Stimulated activated CD4-positive, alpha-beta T cell treated with anti-CD3 and anti-CD28 coated beads, Interleukin-4, amount 100 ng/mL, for 4 hours (primary cell): Measurements from ENCODE around the gene JMJD1C.
"Not testable (repeated sequence)": the region's sequence is repeated elsewhere in the genome, so short reads cannot be mapped to it uniquely, and the experiment has no call there.

Experiments
- DNase-seq, 2 experiments: peaks; one replicate each; pipeline ENCODE4 v3.0.0-alpha.2; 2020

The JMJD1C gene

DNA sequence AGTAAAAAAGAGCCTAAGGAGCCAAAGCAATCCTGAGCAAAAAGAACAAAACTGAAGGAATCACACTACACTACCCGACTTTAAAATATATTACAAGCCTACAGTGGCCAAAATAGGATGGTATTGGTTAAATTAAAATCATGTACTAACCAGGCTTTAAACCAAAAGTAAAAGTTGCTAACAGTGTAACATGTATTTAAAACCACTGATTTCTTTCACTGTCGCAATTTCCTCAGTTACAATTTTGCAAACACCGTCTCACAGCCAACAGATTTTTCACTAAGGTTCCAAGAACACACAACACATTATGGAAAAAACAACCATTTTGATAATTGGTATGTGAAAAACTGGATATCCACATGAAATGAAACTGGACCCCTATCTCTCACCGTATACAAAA is 74.0 kb downstream of the JMJD1C start:
- DNase-seq = no peak

GRCh38 chr10:63390521-63390920 is 75.3 kb downstream of the JMJD1C start:
- no peak for DNase-seq

- DNase-seq = no peak
Measured at GRCh38 chr10:63388421-63389031, 77.3 kb downstream of the JMJD1C start.

DNA sequence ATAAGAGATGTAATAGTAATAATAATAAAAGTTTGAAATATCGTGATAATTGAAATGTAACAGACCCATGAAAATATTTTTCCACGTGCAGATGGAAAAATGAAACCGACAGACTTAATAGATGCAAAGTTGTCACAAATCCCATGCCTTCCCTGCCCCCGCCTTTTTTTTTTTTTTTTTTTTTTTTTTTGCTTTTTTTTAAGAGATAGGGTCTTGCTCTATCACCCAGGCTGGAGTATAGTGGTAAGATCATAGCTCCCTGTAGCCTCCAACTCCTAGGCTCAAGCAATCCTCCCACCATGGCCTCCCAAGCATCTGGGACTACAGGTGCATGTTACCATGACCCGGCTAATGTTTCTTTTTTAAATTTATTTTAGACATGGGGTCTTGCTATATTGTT is 80.5 kb downstream of the JMJD1C start:
- DNase-seq = no peak

GRCh38 chr10:63384675-63385074 is 81.1 kb downstream of the JMJD1C start:
- DNase-seq = no peak

DNA sequence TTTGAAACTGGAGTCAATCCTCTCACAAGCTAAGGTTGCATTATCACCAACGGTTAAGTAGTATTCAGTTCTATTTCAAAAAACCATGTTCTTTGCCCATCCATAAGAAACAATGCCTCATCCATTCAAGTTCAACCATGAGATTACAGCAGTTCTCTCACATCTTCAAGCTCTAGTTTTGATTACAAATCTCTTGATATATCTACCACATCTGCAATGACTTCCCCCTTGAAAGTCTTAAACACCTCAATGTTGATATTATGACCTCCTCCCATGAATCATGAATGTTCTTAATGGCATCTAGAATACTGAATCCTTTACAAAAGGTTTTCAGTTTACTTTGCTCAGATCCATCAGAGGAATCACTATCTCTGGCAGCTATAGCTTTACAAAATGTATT is 81.8 kb downstream of the JMJD1C start:
- DNase-seq = no peak

DNA sequence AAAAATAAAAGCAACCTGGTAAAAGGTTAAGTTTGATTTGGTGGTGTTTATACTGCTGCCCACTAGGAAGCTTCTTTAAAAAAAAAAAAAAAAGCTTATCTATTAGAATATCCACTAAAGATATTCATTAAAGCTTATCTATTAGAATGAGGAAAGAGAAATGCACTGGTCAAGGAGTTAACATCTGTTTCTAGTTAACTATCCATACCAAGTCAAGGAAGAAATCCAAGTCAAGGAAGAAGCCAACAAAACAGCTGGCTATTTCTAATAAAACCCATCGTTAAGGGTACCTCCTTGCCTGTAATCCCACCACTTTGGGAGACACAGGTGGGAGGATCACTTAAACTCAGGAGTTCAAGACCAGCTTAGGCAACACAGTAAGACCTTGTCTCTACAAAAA is 82.6 kb downstream of the JMJD1C start:
- DNase-seq = no peak

- DNase-seq = no peak
Measured at GRCh38 chr10:63382066-63382465, 83.7 kb downstream of the JMJD1C start.

DNA sequence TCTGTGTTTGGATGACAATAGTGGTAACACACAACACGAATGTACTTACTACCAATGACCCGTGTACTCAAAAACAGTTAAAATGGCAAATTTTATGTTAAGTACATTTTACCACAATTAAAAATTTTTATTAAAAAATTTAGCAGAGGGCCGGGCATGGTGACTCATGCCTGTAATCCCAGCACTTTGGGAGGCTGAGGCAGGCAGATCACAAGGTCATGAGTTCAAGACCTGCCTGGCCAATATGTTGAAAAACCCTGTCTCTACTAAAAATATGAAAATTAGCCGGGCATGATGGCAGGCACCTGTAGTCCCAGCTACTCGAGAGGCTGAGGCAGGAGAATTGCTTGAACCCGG is 88.5 kb downstream of the JMJD1C start:
- DNase-seq = not testable (repeated sequence)

DNA sequence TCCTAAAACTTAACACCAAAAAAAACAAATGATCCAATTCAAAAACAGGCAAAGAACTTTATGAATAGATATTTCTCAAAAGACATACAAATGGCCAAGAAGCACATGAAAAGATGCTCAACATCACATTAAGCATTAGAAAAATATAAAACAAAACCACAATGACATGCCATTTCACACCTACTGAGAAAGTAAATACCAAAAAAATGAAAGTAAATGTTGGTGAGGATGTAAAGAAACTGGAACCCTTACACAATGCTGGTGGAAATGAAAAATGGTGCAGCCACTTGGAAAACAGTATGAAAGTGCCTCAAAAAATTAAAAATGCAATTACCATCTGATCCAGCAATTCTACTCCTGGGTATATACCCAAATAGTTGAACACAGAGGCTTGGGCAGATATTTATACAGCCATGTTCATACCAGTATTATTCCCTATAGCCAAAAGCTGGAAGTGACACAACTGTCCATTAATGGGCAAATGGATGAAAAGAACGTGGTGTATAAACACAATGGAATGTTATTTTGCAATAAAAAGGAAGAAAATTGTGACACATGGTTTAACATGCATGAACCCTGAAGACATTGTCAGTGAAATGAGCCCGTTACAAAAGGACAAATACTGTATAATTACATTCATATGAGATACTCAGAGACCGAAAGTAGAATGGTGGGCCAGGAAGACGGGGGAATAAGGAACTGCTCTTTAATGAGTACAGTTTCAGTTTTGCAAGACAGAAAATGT is 89.0 kb downstream of the JMJD1C start:
- no peak for DNase-seq

- DNase-seq = no peak
Measured at GRCh38 chr10:63375859-63376258, 89.9 kb downstream of the JMJD1C start.

GRCh38 chr10:63375458-63375857 is 90.3 kb downstream of the JMJD1C start:
- DNase-seq = no peak

- no peak for DNase-seq
Measured at GRCh38 chr10:63374991-63375390, 90.8 kb downstream of the JMJD1C start.

GRCh38 chr10:63373176-63373575 is 92.6 kb downstream of the JMJD1C start:
- DNase-seq = no peak

DNA sequence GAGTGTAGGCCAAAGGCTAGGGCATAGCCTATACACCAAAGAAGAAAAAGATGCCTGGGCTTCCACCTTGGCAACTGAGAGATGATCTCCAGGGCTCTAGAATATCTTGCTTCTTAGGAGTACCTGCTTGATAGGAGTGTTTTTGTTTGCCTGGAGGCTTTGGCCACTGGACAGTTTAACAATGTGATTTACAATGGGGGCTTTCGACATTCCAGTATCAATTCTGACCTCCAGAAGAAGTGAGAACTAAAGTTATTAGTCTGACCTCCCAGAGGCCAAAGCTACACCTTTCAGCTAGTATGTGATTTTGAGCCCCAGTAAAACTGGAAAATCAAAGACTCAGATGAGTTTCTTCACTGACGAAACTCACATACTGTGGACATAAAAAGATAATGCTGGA is 96.1 kb downstream of the JMJD1C start:
- DNase-seq = no peak

DNA sequence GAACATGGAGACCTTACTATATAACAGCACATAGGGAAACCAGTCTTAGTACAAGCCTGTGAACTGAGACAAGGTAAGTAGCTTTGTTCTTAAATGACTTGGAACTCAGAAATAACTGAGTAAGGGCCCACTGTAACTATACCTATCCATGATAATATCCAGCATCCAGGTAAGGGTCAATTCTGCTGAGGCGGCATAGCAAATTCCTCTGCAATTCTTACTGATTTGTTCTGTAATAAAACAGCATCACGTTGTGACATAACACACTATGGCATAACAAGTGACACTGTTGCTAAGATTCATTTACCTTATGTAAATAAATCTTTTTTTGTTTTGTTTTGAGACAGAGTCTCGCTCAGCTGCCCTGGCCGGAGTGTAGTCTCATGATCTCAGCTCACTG is 97.4 kb downstream of the JMJD1C start:
- DNase-seq = no peak

DNA sequence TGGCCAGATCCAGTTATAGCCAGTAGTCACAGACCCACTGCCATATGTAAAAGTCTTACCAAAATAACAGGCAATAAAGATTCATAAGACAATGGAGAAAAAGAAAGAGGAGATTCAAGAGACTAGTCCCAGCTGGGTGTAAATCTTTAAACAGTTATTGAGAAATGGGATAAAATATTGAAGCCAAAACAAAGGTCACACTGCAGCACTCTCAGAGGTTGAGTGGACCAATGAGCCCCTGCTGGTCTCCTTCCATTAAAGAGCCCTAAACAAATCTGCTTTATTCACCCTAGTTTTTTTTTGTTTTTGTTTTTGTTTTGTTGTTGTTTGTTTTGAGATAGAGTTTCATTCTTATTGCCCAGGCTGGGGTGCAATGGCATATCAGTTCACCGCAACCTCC is 98.8 kb downstream of the JMJD1C start:
- no peak for DNase-seq

- no peak for DNase-seq
Measured at GRCh38 chr10:63365976-63366765, 99.6 kb downstream of the JMJD1C start.

GRCh38 chr10:63364918-63365317 is 100.9 kb downstream of the JMJD1C start:
- no peak for DNase-seq

DNA sequence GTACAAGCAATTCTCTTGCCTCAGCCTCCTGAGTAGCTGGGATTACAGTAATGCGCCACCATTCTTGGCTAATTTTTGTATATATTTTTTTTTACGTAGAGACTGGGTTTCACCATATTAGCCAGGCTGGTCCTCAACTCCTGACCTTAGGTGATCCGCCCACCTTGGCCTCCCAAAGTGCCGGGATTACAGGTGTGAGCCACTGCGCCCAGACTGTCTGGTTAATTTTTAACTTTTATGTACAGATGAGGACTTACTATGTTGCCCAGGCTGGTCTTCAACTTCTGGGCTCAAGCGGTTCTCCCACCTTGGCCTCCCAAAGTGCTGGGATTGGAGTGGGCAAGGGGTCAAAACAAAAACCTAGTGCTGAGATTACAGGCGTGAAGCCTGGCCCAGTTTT is 101.8 kb downstream of the JMJD1C start:
- DNase-seq = no peak

DNA sequence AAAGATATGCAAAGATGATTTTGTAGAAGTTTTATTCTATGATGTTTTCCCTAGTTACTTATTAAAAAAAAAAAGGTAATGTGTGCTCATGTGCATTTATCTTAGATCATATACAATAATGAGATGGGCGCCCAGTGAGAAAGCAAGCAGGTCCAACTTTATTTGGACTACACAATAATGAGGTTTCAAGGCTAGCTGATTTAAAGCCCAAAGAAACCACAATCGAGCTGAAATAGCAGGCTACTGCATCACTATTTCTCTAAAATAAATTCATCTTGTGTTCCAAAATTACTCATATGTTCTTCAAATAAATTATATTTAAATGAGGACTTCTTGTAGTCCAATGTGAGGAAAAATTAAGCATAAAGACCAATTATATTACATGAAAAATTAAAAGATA is 110.1 kb downstream of the JMJD1C start:
- DNase-seq = no peak

DNA sequence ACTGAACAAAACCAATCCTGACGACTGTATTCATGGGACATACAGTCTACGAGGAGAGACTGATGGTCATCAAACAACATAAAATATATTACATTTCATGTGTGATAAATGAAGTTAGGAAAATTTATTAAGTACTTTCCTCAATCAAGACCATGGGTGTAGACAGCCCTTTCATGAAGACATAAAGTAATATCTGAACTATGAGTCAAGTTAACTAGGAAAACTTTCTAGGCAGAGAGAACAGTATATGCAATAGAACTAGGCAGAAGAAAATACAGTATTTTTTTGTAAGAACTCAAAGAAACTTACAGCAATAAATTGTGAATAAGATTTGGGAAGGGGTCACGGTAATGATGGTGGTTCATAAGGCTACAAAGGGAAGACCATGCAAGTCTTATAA is 112.8 kb downstream of the JMJD1C start:
- no peak for DNase-seq

- DNase-seq = no peak
Measured at GRCh38 chr10:63348245-63348850, 117.4 kb downstream of the JMJD1C start.

- no peak for DNase-seq
Measured at GRCh38 chr10:63346015-63346441, 119.7 kb downstream of the JMJD1C start.
